GM19328 (cell line): ENCODE measurements around the gene OR2AE1.
"Not testable (repeated sequence)": the region's sequence is repeated elsewhere in the genome, so short reads cannot be mapped to it uniquely, and the experiment has no call there.

Experiments
- ATAC-seq: cut with Tn5 transposase; IDR thresholded peaks from one replicate; pipeline ENCODE4 v1.9.1; 2021; ENCODE audit warnings: mild to moderate bottlenecking, moderate library complexity; ENCODE audit not compliant: unreplicated experiment

The OR2AE1 gene, protein sequence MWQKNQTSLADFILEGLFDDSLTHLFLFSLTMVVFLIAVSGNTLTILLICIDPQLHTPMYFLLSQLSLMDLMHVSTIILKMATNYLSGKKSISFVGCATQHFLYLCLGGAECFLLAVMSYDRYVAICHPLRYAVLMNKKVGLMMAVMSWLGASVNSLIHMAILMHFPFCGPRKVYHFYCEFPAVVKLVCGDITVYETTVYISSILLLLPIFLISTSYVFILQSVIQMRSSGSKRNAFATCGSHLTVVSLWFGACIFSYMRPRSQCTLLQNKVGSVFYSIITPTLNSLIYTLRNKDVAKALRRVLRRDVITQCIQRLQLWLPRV

DNA sequence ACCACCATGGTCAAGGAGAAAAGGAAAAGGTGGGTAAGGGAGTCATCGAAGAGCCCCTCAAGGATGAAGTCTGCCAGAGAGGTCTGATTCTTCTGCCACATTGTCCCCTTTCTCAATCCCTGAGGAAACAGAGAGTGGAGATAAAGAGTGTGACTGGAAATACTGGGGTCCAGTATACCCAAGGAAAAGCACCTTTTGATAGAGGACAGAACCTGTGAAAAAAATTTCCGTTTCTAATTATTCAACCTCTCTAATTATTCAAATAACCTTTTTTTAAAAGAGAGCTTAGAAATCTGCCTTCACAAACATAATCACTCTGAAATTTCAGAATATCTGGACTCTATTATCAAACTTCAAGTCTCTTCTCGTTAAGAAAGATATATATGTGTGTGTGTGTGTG lies at the start of gene OR2AE1:
TSS of gene OR2AE1 (minus strand) at position 101 of the 400 bp plus-strand sequence. CDS start at position 101, 0 bp downstream.
- ATAC-seq = no peak

DNA sequence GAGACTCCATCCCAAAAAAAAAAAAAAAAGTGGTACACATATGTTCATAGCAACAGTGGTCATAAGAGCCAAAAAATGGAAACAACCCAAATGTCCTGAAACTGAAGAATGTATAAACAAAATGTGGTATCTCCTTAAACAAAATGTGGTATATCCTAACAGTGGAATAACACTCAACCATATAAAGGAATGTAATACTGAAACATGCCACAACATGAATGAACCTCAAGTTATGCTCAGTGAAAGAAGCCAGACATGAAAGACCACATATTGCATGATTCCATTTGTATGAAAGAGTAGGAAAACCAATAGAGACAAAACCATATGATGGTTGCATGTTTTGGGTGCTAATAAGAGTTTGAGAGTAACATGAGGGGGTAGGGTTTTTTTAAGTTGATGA lies 49.5 kb upstream of the OR2AE1 start:
- no peak for ATAC-seq

DNA sequence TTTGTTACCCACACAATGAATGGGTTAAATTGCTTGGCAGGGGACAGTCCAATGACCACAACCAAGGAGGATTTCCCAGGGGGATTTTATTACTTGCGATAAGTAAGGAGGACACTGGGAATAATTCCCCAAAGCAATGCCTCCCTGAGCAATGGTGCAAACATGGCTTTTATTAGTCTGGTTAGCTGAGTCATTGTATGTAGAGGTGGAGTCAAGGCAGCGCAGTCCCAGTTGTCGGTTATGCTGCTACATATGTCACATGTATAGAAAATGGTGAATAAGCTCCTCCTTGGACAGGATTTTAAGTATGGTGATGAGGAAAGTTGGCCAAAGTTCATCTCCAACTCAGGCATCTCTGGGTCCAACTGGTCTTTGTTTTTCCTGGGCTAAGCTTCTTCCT lies 46.4 kb upstream of the OR2AE1 start:
- ATAC-seq = no peak

DNA sequence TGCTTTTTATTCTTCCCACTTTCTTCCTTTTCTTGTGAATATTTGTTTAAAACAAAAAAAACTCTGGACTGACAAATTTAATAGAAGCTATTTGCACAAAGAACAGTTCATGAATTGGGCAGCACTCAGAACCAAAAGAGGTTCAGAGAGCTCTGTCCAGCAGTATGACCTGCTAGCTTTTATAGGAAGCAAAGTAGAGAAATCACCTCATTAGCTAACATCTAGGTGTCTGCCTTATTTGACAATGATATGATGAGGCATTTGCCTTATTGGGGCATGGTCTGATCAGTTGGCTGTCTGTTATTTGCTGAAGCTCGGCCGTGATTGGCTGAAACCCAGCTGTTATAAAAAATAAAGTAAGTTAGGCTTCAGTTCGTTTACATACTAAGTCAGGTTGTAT lies 43.3 kb upstream of the OR2AE1 start:
- ATAC-seq = no peak

DNA sequence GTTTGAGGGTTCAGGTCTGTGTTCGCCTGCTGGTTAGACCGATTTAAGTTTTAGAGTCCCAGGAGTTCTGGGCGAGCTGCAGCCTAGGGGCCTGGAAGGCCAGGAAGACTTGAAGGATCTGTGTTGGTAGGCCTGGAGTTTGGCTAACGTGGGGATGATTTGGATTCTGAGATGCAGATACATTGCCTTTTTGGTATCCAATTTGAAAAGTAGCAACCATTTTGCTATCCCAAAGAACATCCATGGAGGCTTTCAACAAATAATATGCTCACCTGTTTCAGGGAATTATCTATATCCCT lies 42.9 kb upstream of the OR2AE1 start:
- ATAC-seq = no peak

DNA sequence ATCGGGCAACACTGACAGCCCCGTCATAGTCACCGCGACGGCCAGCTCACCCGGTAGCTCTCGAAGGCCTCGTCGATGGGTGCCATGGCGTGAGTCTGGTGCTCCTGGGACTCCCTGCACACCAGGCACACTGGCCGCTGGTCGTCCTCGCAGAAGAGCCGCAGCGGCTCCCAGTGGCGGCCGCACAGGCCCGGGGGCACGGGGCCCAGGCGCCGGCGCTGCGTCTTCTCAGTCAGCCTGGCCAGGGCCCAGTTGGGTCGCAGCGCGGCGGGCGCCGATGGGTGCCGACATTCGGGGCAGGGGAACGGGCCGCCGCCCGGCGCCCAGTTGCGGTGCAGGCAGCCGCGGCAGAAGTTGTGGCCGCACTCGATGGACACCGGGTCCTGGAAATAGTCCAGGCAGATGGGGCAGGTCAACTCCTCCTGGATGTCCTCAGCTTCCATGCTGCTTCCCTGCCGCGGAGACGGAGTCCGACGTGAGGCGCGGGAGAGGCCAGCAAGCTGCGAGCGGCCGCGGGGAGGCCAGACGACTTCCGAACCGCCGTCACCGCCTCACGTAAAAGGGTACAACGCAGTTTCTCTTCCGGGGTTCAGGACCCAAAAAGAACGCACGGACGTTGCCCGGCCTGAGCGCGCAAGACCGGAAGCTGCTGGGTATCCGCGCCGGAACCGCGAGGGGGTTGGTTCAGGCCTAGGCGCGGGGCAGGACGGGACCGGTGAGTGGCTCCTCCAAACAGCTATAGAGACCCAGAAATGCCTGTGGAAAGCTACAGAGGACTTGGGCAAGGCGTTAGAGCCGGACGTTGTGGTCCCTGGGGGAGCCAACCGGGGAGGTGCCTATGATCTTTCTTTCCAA lies 42.4 kb upstream of the OR2AE1 start, which contains the start of gene TRIM4:
TSS of gene TRIM4 (minus strand) at position 572 of the 855 bp plus-strand sequence. CDS start at position 443, 129 bp downstream.
- peak; percentile 91 for ATAC-seq

DNA sequence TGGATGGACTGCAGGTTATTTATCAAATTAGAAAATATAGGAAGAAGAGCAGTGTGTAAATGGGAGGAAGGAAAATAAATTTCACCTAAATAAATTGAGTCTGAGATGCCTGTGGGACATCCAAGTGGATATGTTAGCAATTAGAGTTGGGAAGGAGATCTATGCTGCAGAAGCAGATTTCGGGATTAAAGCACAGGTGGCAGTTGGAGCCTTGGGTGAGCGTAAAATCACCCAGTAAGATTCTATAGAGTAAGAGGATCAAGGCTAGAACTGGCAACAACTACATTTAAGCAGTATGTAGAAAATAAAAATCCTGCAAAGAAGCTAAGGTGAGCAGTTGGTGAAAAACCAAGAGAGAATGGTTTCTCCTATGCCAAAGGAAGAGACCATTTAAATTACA lies 34.1 kb upstream of the OR2AE1 start:
- ATAC-seq = no peak

DNA sequence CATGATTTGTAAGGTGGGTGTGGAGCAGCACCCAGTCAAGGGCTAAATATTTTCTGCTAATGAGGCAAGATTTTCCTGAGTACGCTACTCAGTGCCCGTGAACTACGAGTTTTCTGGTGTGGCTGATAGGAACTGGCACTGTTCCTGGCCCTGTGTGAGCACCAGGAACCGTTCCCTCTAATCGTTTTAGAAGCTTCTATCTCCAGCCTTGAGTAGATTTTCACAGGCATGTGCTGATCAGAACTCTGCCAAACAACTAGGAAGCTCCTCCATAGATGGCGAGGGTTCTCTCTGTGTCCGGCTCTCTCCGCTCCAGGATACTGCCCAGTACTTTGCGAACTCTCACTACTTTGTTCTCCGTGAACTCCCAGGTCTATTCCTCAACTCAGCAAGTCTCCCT lies 24.7 kb upstream of the OR2AE1 start:
- ATAC-seq = no peak

DNA sequence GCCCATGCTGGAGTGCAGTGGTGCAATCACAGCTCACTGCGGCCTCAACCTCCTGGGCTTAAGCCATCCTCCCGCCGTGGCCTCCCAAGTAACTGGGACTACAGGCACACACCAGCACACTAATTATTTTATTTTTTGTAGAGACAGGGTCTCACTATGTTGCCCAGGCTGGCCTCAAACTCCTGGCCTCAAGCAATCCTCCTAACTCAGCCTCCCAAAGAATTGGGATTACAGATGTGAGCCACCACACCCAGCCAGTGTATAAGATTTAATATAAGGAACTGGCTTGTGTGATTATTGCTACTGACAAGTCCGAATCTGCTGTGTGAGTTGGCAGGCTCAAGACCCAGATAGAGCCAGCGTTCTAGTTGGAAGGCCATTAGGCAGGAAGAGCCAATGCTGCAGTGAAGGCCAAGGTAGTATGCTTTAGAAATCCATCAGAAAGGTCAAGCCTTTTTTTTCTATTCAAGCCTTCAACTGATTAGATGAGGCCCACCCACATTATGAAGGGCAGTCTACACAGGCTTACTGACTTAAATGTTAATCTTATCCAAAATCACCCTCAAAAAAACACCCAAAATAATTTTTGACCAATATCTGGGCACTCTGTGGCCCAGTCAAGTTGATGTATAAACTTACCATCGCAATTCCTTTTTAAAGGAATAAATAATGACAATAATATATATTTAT lies 23.1 kb upstream of the OR2AE1 start:
- ATAC-seq = no peak

DNA sequence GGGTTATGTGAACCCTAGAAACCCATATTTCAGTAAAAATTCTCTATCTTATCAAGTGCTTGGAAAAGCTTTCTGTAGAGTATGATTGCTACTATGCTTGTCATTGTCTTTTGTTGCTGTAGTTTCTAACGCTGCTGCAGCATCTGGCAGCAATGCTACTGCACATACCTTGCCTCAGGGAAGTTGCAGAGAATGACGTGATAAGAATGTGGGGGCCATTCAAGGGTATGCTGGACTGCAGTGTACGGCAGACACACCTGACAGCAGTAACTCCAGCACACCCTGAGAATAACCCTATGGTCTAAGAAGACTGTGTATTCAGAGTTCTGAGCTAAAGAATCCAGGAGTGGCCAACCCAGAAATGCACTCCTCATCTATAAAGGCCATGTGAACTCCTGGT lies 22.0 kb upstream of the OR2AE1 start:
- ATAC-seq = no peak

DNA sequence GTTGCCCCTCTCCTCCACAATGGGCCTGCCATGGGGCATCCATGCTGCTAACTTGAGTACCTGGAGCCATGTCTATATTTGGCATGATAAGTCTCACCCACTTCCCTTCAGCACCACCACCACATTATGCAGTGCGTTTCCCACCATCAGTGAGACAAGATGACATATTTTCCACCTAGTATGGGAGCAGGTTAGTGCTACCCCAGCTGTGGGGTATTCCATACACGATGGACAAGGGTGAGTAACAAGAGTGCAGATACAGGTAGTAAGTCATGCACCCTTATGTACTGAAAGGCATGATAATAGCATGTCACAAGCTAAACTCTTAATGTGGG lies 21.2 kb upstream of the OR2AE1 start:
- no peak for ATAC-seq

DNA sequence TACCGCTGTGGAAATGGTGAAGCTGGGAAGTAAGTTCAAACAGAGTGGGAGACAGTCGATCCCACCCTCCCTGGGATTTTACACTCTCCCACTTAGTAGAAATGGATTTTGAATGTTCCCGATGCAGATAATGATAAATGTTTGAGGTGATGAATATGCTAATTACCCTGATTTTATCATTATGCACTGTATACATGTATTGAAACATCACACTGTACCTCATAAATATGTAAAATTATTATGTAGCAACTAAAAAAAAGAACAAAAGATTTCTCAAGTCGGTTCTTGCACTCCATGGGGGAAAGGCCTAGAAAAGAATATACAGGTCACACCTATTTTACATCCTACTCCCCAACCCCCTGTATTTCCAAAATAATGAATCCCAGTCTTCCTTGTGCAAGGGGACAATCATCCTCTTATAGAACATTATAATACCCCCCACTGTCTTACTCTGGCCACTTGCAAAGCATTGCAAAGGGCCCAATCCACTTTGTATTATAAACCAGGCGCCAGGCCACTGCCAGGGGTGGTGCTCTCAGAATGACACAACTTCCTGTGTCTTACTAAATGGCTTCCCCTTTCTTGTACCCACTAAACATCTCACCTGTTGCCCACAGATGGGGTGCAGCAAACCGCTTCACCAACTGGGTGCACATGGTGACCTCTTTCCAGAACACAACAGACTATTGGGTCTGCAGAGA lies 20.6 kb upstream of the OR2AE1 start:
- no peak for ATAC-seq

DNA sequence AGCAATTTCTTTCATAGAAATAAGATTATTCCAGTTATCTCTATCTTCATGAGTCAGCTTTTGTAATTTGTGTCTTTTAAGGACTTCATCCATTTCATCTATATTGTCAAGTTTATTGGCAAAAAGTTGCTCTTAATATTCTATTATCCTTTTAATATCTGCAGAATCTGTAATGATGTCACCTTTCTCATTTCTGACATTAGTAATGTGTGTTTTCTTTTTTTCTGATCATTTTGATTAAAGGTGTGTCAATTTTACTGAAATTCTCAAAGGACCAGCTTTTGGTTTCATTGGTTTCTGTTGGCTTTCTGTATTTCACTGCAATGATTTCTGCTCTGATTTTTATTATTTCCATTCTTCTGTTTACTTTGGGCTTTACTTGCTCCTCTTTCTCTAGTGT lies 17.9 kb upstream of the OR2AE1 start:
- ATAC-seq = no peak

DNA sequence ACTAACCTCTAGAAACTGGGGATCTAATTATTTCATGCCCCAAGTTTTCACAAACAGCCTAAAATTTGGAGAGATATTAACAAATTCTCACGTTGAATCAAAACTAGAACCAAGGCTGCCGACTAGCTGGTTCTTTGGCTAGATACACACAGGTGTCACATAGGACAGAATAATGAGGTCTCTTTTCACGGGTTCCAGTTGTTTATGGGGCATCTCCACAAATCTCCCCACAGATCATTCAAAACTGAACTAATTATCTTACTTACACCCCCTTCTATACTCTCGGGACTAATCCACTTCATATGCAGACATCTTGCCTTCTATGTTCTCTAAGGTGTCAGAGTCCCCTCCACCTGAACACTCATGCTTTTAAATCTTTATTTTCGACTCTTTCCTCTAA lies 16.4 kb upstream of the OR2AE1 start:
- no peak for ATAC-seq

DNA sequence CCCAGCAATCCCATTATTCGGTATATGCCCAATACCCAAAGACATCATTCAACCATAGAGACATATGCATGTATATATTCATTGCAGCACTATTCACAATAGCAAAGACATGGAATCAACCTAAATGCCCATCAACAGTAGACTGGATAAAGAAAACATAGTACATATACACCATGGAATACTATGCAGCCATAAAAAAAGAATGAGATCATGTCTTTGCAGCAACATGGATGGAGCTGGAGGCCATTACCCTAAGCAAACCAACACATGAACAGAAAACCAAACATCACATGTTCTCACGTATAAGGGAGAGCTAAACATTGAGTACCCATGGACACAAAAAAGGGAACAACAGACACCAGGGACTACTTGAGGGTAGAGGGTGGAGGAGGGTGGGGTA lies 13.5 kb upstream of the OR2AE1 start:
- not testable (repeated sequence) for ATAC-seq

DNA sequence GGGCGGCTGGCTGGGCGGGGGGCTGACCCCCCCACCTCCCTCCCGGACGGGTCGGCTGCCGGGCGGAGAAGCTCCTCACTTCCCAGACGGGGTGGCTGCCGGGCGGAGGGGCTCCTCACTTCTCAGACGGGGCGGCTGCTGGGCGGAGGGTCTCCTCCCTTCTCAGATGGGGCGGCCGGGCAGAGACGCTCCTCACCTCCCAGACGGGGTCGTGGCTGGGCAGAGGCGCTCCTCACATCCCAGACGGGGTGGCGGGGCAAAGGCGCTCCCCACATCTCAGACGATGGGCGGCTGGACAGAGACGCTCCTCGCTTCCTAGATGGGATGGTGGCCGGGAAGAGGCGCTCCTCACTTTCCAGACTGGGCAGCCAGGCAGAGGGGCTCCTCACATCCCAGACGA lies 11.5 kb upstream of the OR2AE1 start:
- ATAC-seq = not testable (repeated sequence)

DNA sequence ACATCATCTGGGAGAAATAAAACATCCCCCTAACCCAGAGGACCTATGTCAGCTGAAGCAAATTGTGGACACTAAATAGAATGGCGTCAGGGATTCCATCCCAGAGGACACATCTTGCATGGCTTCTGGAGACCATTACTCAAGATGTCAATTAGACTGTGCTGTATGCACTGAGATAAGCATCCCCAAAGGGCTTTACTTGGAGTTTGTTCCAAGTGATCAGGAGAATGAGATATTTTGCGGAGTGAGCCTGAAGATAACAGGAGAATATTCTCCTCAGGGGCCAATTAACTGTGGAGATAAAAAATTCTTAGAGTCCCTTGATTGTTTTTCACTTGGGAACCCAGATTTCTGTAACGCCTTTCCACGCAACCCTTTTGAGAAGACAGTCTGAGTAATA lies 4.5 kb upstream of the OR2AE1 start:
- no peak for ATAC-seq

DNA sequence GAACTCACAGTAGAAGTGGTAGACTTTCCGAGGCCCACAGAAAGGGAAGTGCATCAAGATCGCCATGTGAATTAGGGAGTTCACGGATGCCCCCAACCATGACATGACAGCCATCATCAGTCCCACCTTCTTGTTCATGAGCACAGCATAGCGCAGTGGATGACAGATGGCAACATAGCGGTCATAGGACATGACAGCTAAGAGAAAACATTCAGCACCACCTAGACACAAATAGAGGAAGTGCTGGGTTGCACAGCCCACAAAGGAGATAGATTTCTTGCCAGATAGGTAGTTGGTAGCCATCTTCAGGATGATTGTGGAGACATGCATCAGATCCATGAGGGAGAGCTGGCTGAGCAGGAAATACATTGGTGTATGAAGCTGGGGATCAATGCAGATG lies 342 bp downstream of the OR2AE1 start:
- no peak for ATAC-seq

DNA sequence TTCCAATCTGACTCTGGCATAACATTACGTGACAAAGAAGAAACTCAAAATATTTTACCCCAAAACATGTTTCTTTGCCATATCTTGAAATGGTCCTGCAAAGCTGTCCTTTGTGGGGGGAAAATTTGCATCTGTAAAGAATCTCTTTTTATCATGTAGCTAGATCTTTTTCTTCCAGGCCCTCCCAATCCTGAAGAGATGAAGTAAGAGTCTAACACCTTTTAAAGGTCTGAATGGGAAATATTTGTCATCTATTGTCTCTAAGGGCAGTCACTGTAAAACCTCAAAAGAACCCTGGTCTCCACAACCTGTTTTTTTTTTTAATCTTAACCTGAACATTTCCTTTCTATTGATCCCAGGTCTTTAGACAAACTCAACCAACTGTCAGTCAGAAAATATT lies 8.6 kb downstream of the OR2AE1 start:
- no peak for ATAC-seq

DNA sequence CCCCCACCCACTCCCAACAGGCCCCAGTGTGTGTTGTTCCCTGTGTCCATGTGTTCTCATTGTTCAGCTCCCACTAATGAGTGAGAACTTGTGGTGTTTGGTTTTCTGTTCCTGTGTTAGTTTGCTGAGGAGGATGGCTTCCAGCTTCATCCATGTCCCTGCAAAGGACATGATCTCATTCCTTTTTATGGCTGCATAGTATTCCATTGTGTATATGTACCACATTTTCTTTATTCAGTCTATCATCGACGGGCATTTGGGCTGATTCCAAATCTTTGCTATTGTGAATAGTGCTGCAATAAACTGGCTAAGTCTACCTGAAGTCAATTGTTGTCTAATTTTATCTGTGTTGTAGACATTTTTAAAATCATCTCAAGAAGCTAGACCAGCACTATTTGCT lies 9.4 kb downstream of the OR2AE1 start:
- ATAC-seq = not testable (repeated sequence)

DNA sequence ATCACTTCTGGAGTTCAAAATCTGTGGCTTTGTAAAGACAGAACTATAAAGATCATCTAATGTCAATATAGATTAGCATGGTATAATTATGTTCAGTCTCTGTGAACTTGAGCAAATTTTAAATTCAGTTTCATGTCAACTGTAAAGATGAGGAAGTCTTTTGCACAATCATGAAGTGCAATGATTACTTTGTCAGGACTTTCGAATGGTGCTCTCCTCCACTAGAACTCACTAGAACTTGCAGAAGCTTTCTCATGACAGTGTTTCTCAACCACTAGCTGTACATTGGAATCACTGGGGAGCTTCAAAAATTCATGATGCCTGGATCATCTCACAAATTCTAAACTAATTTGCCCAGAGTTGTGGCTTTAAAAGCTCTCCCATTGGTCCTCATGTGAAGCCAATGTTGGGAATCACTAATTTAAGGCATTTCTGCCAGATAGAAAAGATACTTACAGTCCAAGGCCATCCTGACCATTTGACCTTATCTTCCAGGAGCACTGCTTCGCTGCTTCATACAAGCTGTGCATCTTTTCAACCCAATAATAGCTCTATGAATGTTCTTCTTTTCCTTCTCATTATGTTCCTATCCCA lies 12.9 kb downstream of the OR2AE1 start:
- ATAC-seq = no peak
